GM12801 (cell line): ENCODE results near the gene KCNIP4.

Experiments used
- TF ChIP-seq, protein P1 (sequence below): IDR thresholded peaks from one replicate; pipeline ENCODE4 v1.5.1; 2011; ENCODE audit warnings: control low read depth; ENCODE audit not compliant: insufficient read length; ENCODE audit errors: extremely low read depth

The KCNIP4 gene

GRCh38 chr4:21692241-21692640, 256.3 kb downstream of the KCNIP4 start:
- TF ChIP-seq, protein P1, sequence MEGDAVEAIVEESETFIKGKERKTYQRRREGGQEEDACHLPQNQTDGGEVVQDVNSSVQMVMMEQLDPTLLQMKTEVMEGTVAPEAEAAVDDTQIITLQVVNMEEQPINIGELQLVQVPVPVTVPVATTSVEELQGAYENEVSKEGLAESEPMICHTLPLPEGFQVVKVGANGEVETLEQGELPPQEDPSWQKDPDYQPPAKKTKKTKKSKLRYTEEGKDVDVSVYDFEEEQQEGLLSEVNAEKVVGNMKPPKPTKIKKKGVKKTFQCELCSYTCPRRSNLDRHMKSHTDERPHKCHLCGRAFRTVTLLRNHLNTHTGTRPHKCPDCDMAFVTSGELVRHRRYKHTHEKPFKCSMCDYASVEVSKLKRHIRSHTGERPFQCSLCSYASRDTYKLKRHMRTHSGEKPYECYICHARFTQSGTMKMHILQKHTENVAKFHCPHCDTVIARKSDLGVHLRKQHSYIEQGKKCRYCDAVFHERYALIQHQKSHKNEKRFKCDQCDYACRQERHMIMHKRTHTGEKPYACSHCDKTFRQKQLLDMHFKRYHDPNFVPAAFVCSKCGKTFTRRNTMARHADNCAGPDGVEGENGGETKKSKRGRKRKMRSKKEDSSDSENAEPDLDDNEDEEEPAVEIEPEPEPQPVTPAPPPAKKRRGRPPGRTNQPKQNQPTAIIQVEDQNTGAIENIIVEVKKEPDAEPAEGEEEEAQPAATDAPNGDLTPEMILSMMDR: no peak

DNA sequence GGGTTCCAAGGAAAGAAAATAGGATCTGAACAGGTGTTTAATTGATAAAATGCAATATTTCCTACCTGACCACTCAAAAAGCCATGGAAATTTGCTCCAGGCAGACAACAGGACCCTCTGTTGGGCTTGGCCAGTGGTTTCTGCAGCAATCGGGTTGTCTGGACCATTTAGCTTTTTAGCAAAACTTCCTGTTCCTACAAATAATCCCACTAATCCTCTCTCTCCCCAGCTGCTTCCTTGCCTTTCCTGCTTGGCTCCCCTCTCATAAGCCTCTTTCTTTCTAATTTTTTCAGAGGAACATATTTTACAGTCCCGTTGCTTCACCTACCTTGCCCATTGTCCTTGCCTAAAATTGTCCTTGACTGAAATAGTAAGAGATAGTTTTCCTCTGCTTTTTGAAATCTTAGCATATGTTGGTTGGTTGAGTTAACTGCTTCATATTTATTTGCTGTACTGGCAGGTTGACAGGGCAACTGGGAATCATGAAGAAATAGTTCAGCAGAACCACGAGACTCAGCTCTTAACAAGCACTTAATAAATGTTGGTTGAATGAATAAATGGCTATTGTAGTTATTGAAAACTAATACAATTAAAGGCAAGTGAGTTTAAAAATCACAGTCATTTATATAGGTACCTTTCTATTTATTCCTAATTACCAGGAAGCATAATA, 259.8 kb downstream of the KCNIP4 start:
- TF ChIP-seq, protein P1: no peak

DNA sequence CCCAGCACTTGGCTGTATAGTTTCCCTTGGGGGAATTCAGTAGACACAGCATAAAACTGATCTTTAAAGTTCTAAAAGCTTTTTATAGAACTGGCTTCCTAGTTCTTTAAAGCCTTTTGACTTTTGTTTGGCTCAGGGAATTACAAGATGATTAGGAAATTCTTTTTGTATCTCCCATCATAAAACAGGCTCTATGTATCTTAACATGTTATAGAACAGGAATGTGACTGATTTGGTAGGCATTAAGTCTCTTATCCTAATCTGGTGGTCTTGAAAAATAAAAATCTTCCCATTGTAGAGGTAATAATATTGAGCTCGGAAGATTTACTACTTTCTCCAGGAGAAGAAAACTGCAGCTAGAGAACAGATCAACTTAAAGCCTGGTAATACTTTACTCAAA, 262.7 kb downstream of the KCNIP4 start:
- TF ChIP-seq, protein P1: no peak

GRCh38 chr4:21680326-21680898, 268.2 kb downstream of the KCNIP4 start:
- TF ChIP-seq, protein P1: no peak

GRCh38 chr4:21678711-21679110, 269.9 kb downstream of the KCNIP4 start:
- TF ChIP-seq, protein P1: no peak

- TF ChIP-seq, protein P1: no peak
These were observed 271.4 kb downstream of the KCNIP4 start for GRCh38 chr4:21677173-21677572.

- TF ChIP-seq, protein P1: no peak
These were observed 284.2 kb downstream of the KCNIP4 start for GRCh38 chr4:21664355-21664754.
